Measurements from ENCODE around the gene MRFAP1L1.

Gene MRFAP1L1

GRCh38 chr4:6715704-6716017, 6.0 kb upstream of the MRFAP1L1 start:
- DNase-seq, result no peak

- DNase-seq, result no peak
These were observed 5.3 kb upstream of the MRFAP1L1 start for GRCh38 chr4:6714954-6715353.

- no peak for DNase-seq
These were observed 1.3 kb upstream of the MRFAP1L1 start for GRCh38 chr4:6710996-6711395.

GRCh38 chr4:6710282-6710681, 617 bp upstream of the MRFAP1L1 start:
- DNase-seq, result no peak

GRCh38 chr4:6706173-6706572, 3.5 kb downstream of the MRFAP1L1 start:
- DNase-seq, result no peak

GRCh38 chr4:6705646-6706045, 4.0 kb downstream of the MRFAP1L1 start:
- DNase-seq, result no peak

- DNase-seq, result no peak
These were observed 5.9 kb downstream of the MRFAP1L1 start for GRCh38 chr4:6703786-6704185.

GRCh38 chr4:6702761-6703160, 6.9 kb downstream of the MRFAP1L1 start:
- no peak for DNase-seq

GRCh38 chr4:6701371-6701770, 8.3 kb downstream of the MRFAP1L1 start:
- DNase-seq, result peak; percentile 38

- DNase-seq, result no peak
These were observed 9.8 kb downstream of the MRFAP1L1 start for GRCh38 chr4:6699903-6700302.

- no peak for DNase-seq
These were observed 10.3 kb downstream of the MRFAP1L1 start for GRCh38 chr4:6699388-6699787.

- DNase-seq, result no peak
These were observed 12.5 kb downstream of the MRFAP1L1 start for GRCh38 chr4:6697131-6697530.

GRCh38 chr4:6696611-6697010, 13.1 kb downstream of the MRFAP1L1 start:
- DNase-seq, result no peak

GRCh38 chr4:6695660-6696610, 13.7 kb downstream of the MRFAP1L1 start:
- DNase-seq, result peak; percentile 54

GRCh38 chr4:6694177-6694901, 15.3 kb downstream of the MRFAP1L1 start:
- no peak for DNase-seq

GRCh38 chr4:6693231-6694176, 16.2 kb downstream of the MRFAP1L1 start, which contains the start of gene S100P:
S100P (plus strand) TSS chr4:6693878; CDS start chr4:6693933, 55 bp downstream.
- no peak for DNase-seq

GRCh38 chr4:6692806-6693205, 16.9 kb downstream of the MRFAP1L1 start:
- no peak for DNase-seq

GRCh38 chr4:6692379-6692778, 17.3 kb downstream of the MRFAP1L1 start:
- no peak for DNase-seq

GRCh38 chr4:6689506-6689960, 20.1 kb downstream of the MRFAP1L1 start:
- no peak for DNase-seq

- peak; percentile 66 for DNase-seq
These were observed 20.7 kb downstream of the MRFAP1L1 start for GRCh38 chr4:6688879-6689505.

- DNase-seq, result no peak
These were observed 21.5 kb downstream of the MRFAP1L1 start for GRCh38 chr4:6687947-6688878.

Measured in T-helper 9 cell (primary cell).